Ascending aorta (tissue), 2 donors: Measurements from ENCODE around the gene SLC28A1. TPM values are rescaled to one million over a fixed set of nuclear protein-coding genes. Genes with fewer than 3 reads are reported as not detected.

ENCODE experiments used
- DNase-seq, 2 donors: peaks; one replicate each; pipeline ENCODE4 v3.0.0-alpha.2; 2019; ENCODE audit warnings: low spot score in 2 of 2
- H3K27ac ChIP-seq, 2 donors: fragments of 200-600 bp; sonication (generic); one replicate each; pipeline ENCODE4 v1.5.1; 2016 to 2017; ENCODE audit warnings: mild to moderate bottlenecking in 1 of 2
- H3K27me3 ChIP-seq: fragments of 200-600 bp; sonication (generic); one replicate; pipeline ENCODE4 v1.5.1; 2017
- H3K36me3 ChIP-seq, 2 donors: fragments of 200-600 bp; sonication (generic); one replicate each; pipeline ENCODE4 v1.5.1; 2016
- H3K4me1 ChIP-seq, 2 donors: fragments of 200-600 bp; sonication (generic); one replicate each; pipeline ENCODE4 v1.5.1; 2016 to 2017; ENCODE audit warnings: mild to moderate bottlenecking in 1 of 2
- H3K4me3 ChIP-seq, 2 donors: fragments of 200-600 bp; sonication (generic); one replicate each; pipeline ENCODE4 v1.5.1; 2016 to 2017; ENCODE audit warnings: mild to moderate bottlenecking in 1 of 2
- H3K9me3 ChIP-seq, 2 donors: fragments of 200-600 bp; sonication (generic); one replicate each; pipeline ENCODE4 v1.5.1; 2016
- CTCF ChIP-seq, 3 experiments: fragments of 200-600 bp in 2 of 3; fragments of 450-650 bp in 1 of 3; sonication (generic) in 2 of 3; IDR thresholded peaks; one replicate each; pipeline ENCODE4 v1.5.1; 2016 to 2019; ENCODE audit warnings: antibody characterized with exemption in 3 of 3, mild to moderate bottlenecking in 1 of 3, moderate library complexity in 1 of 3
- intact Hi-C: fragments of 100-400 bp; cut with DNase I; formaldehyde crosslinking; loops from one replicate; pipeline ENCODE4 v1.15.1; 2023
- total RNA-seq: library from RNA; depleted of rRNA; stranded (reverse); fragments of >200 nt; gene quantifications from one replicate; pipeline ENCODE4 v1.1.0, GENCODE V29; 2016

SLC28A1 gene
- total RNA-seq, 1 donor from 2014 or later, result not detected

- no peak for TF ChIP-seq CTCF (IDR thresholded peaks at IDR 0.05)
- Histone ChIP-seq H3K9me3 (no peaks in the 10 kb centered on the region), H3K27ac (peak overlapping the region; percentile 54 to 66)
Measured at GRCh38 chr15:84992157-84992944, 107.9 kb downstream of the SLC28A1 start.

More at GRCh38 chr15:84992157-84992944, 107.9 kb downstream of the SLC28A1 start:
- no peak overlapping the region for H3K4me3 ChIP-seq
- DNase-seq, result peak in 1 of 2 donors; percentile 76
- H3K4me1 ChIP-seq, result peaks cover 3 to 18% of the 10 kb centered on the region in 2 donors
- H3K36me3 ChIP-seq, result no peaks in the 10 kb centered on the region
- no peaks in the 10 kb centered on the region for H3K27me3 ChIP-seq
- intact Hi-C loops, result loop anchor here (1.0 kb wide), 1 partner anchor 11 kb away; the partner anchor contains the start of gene PDE8A

Other genes with a start within 250 kb of the SLC28A1 start
- 29.5 TPM for gene WDR73, start 230.4 kb upstream of the SLC28A1 start, total RNA-seq
- gene NMB, start 226.5 kb upstream of the SLC28A1 start, total RNA-seq, result 18.8 TPM
- gene SEC11A, start 168.5 kb upstream of the SLC28A1 start, total RNA-seq, result 31.6 TPM
- gene ZNF592, start 136.1 kb upstream of the SLC28A1 start, total RNA-seq, result 36.1 TPM
- gene ALPK3, start 67.3 kb upstream of the SLC28A1 start, total RNA-seq, result 38.0 TPM
- gene PDE8A, start 97.2 kb downstream of the SLC28A1 start, total RNA-seq, result 22.9 TPM